DMS53 (cell line): Measurements from ENCODE around the gene SH3BP1.

ENCODE experiments used
- DNase-seq: peaks from one replicate; lab custom pipeline; 2025; lab: John Stamatoyannopoulos, UW

The SH3BP1 gene

GRCh38 chr22:37616201-37617083, 23.0 kb upstream of the SH3BP1 start:
- DNase-seq: no peak

- DNase-seq: no peak
These were observed 22.0 kb upstream of the SH3BP1 start for GRCh38 chr22:37617431-37617830.

- DNase-seq: no peak
These were observed 21.3 kb upstream of the SH3BP1 start for GRCh38 chr22:37618072-37618656.

GRCh38 chr22:37618674-37619073, 20.8 kb upstream of the SH3BP1 start:
- no peak for DNase-seq

GRCh38 chr22:37619991-37620390, 19.5 kb upstream of the SH3BP1 start:
- no peak for DNase-seq

GRCh38 chr22:37621352-37621860, 18.1 kb upstream of the SH3BP1 start:
- no peak for DNase-seq

- DNase-seq: peak; percentile 55
These were observed 16.1 kb upstream of the SH3BP1 start for GRCh38 chr22:37623075-37624016.

GRCh38 chr22:37624017-37624365, 15.5 kb upstream of the SH3BP1 start:
- no peak for DNase-seq

GRCh38 chr22:37624876-37625275, 14.6 kb upstream of the SH3BP1 start:
- DNase-seq: no peak

- no peak for DNase-seq
These were observed 13.7 kb upstream of the SH3BP1 start for GRCh38 chr22:37625737-37626136.

GRCh38 chr22:37626144-37626543, 13.3 kb upstream of the SH3BP1 start:
- no peak for DNase-seq

GRCh38 chr22:37626556-37627075, 12.9 kb upstream of the SH3BP1 start:
- DNase-seq: no peak

- no peak for DNase-seq
These were observed 12.3 kb upstream of the SH3BP1 start for GRCh38 chr22:37627121-37627520.

- no peak for DNase-seq
These were observed 11.9 kb upstream of the SH3BP1 start for GRCh38 chr22:37627545-37627944.

GRCh38 chr22:37628830-37629229, 10.6 kb upstream of the SH3BP1 start:
- DNase-seq: no peak

- no peak for DNase-seq
These were observed 9.5 kb upstream of the SH3BP1 start for GRCh38 chr22:37629928-37630327.

GRCh38 chr22:37630839-37631435, 8.5 kb upstream of the SH3BP1 start:
- DNase-seq: no peak

GRCh38 chr22:37631448-37632173, 7.9 kb upstream of the SH3BP1 start:
- no peak for DNase-seq

- DNase-seq: no peak
These were observed 7.0 kb upstream of the SH3BP1 start for GRCh38 chr22:37632174-37633088.

GRCh38 chr22:37633089-37633624, 6.3 kb upstream of the SH3BP1 start:
- no peak for DNase-seq
